Effector CD4-positive, alpha-beta T cell (primary cell): Measurements from ENCODE around the gene PAXX.

ENCODE experiments used
- DNase-seq: peaks from one replicate; pipeline ENCODE4 v3.0.0-alpha.2; 2020

The PAXX gene

GRCh38 chr9:137006116-137007003, 14.1 kb downstream of the PAXX start:
- no peak for DNase-seq

- no peak for DNase-seq
These were observed 15.0 kb downstream of the PAXX start for GRCh38 chr9:137007108-137007815.

DNA sequence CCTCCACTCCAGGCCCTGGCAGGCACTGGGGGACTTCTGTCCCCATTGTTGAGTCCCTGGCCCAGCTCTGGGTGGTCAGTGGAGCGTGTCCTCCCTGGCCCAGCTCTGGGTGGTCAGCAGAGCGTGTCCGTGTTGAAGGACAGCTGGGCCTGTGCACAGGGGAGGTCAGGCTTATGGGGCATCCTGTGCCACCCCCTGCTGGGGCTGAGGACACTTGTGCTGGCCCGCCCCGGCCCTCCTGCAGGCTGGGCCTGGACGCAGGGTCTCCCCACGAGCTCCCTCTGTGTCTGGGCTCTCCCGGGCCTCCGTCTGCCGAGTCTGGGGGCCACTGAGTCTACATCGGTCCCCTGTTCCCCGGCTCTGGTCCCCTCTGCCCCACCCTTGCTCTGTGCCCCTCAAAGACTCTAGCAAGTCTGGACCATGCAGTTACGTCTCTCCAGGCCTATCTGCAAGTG, 15.6 kb downstream of the PAXX start:
- no peak for DNase-seq

DNA sequence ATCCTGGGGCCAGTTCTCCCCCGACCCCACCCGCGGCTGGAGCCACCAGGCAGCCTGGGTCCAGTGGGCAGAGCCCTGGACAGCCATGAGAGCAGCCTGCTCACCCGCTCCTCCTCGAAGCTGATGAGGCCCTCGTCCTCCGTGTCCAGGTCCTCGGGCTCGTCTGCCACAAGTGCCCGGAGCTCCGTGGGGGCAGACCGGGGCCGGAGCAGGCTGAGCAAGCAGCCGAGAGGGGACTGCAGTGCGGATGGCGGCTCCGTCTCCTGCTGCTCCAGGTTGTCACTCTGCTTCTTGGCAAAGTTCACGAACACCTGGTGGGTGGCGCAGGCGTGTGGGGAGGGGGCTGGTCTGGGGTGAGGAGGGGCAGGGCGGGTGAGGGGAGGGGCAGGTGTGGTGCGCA, 16.1 kb downstream of the PAXX start:
- no peak for DNase-seq

GRCh38 chr9:137009217-137009616, 17.0 kb downstream of the PAXX start:
- DNase-seq = no peak

GRCh38 chr9:137009938-137010732, 17.9 kb downstream of the PAXX start:
- no peak for DNase-seq

GRCh38 chr9:137011156-137011555, 18.9 kb downstream of the PAXX start:
- DNase-seq = no peak

DNA sequence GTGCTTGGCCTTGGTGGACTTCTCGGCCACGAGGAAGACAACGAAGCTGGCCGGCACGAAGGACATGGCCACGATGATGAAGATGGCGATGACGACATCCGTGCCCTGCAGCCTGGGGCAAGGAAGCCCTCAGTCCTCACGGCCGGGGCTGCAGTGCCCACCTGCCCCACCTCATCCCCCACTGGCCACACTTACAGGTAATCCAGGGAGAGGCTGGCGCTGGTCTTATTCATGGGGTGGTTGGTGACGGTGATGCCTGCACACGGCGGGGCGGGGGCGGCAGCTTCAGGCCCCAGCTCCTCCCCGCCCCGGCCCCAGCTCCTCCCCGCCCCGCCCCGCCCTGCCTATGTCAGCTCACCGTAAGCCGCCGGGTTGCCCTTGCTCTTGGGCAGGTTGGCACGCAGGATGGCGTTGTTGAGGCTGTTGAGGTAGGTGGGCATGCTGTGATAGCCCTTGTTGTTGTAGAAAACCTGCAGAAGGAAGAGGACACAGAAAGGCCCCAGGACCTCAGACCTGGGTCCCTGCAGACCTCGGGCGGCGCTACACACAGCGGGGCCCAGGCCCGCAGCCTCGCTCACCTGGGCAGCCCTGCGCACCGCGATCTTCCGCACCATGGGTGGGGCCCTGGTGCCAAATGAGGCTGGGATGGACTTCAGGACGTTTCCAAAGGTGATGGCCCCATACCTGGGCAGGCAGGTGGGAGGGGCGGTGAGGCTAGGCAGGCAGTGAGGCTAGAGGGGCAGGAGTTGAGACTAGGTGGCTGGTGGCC, 19.9 kb downstream of the PAXX start:
- no peak for DNase-seq

DNA sequence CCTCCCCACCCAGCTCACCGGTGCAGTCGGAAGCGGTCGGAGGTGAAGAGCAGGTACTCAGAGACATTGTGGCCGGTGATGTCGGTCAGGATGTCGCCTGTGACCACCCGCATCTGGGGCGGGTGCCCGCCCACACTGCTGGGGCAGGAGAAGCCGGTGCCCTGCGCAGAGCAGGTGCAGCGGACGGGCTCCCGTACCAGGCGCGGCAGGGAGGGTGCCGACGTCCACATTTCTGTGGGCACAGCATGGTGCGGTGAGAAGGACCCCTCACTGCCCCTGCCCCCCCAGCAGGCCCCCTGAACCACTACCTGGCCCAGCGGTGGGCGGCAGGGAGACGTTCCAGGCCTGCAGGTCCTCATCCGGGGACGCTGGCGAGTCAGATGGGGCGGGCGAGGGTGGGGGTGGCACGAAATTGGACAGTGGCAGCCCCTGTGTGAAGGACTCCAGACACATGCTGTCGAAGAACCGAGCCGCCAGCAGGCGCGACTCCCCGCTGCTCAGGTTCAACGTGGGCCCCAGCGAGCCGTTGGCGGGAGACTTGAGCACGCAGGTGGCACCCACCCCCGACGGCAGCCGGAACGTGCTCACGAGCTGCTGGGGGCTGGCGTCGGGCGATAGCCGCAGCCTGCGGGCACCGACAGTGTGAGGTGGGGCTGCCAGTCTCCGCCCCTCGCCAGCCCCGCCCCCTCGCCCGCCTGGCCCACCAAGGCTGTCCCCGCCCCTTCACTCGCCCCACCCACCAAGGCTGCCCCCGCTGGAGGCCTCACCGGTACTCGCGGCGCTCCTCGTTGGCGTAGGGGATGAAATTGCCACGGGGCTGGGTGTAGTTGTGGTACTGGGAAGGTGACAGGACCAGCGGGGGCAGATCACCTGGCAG, 20.7 kb downstream of the PAXX start:
- no peak for DNase-seq

GRCh38 chr9:137013571-137013940, 21.3 kb downstream of the PAXX start:
- no peak for DNase-seq

DNA sequence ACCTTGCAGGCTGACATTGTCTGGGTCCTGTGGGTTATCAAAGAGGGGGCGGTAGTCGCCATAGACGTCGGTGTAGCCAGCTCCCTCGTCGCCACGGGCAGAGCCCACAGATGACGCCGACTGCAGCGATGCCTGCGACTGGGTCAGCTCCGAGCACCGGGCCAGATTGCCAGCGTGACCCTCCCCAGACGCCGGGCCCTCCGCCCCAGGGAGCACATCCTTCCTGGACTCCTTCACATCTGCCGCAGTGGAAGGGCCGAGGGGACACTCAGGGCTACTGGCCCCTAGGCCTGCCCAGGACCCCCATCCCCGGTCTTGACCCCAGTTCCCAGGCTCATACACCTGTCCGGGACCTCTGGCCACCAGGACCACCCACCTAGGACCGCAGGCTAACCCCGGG, 21.9 kb downstream of the PAXX start:
- no peak for DNase-seq

- DNase-seq = no peak
These were observed 22.7 kb downstream of the PAXX start for GRCh38 chr9:137014776-137015539.

DNA sequence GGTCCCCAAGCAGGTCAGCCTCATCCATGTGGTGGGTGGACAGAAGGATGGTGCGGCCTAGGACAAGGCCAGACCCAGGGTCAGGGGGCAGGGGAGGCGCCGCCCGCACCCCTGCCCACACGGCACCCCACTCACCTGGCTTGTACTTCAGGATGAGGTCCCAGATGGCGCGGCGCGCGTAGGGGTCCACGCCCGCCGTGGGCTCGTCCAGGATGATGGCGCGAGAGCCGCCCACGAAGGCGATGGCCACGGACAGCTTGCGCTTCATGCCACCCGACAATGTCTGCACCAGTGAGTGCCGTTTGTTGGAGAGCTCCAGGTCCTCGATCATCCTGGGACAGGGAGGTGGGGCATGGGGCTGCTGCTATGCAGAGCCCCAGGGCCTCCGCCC, 23.3 kb downstream of the PAXX start:
- no peak for DNase-seq

GRCh38 chr9:137015976-137016375, 23.8 kb downstream of the PAXX start:
- DNase-seq = no peak

GRCh38 chr9:137016436-137016835, 24.2 kb downstream of the PAXX start:
- no peak for DNase-seq

DNA sequence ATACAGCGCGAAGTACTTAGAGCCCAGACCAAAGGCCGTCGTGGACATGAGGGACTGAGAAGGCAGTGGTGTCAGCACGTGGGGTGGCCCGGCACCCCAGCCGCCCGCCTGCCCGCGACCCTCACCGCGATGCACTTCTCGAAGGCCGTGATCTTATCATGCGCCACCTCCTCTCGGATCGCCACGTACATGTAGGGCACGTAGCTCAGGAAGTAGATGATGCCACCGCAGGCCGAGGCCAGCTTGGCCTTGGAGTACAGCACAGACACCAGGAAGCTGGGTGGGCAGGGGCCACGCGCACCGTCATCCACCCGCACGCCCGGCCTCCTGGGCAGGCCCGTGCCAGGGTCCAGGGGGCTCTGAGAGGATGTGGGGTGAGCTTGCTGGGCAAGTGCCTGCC, 24.8 kb downstream of the PAXX start:
- DNase-seq = no peak

DNA sequence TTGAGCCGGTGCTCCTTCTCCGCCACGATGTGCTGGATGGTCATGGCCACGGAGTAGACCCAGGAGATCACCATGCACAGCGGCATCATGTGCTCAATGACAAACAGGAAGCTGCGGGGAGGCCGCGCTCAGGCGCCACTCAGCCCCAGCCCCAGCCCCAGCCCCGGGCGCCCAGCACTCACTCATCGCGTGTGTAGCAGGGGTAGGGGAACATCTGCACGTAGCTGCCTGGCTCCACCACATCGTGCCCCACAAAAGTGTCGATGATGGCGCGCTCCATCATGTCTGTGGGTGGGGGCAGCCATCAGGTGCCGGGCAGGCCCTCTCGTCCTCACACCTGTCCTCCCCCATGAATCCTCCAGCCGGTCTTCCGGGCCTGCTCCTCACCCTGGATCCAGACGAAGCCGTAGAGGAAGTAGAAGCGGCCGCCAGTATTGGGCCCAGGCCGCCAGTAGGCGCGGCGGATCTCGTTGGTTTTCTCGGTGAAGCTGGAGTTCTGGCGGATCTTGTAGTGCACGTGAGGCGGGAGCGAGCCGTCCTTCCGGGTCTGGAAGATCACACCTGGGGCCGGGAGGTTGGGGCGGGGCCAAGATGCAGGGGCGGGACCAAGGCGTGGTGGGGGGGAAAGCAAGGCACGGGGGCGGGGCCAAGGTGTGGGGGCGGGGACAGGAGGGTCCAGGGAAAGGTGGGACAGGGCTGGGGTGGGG, 25.7 kb downstream of the PAXX start:
- DNase-seq = no peak

GRCh38 chr9:137018761-137019559, 26.7 kb downstream of the PAXX start:
- DNase-seq = no peak
